ENCODE results near the gene CEP104.

DNA sequence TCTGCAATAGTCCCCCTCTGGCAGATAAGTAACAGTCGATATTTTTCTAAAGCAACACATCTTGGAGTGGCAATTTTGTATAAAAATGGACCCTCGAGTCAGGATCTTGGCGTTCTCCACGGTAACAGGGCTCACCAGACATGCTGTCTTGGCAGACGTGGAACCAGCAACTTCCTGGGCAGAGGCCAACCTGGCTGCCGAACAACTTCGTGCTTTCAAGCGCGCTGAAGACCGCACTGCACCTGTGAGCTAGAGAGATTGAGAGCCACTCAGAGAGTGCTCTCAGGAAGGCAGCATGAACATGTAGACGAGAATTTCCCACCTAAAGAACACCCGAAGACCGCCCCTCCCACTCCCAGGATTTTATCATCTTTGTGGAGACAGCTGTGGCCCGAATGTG is 35.7 kb upstream of the CEP104 start:
- TF ChIP-seq, protein P1, sequence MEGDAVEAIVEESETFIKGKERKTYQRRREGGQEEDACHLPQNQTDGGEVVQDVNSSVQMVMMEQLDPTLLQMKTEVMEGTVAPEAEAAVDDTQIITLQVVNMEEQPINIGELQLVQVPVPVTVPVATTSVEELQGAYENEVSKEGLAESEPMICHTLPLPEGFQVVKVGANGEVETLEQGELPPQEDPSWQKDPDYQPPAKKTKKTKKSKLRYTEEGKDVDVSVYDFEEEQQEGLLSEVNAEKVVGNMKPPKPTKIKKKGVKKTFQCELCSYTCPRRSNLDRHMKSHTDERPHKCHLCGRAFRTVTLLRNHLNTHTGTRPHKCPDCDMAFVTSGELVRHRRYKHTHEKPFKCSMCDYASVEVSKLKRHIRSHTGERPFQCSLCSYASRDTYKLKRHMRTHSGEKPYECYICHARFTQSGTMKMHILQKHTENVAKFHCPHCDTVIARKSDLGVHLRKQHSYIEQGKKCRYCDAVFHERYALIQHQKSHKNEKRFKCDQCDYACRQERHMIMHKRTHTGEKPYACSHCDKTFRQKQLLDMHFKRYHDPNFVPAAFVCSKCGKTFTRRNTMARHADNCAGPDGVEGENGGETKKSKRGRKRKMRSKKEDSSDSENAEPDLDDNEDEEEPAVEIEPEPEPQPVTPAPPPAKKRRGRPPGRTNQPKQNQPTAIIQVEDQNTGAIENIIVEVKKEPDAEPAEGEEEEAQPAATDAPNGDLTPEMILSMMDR (IDR thresholded peaks at IDR 0.05 in 2 of 3, conservative IDR thresholded peaks at IDR 0.05 in 1 of 3; ENCODE audit: control insufficient read depth in 2 of 3, extremely low read depth in 1 of 3, insufficient read depth in 1 of 3, low read depth in 3 of 3, low read length in 3 of 3): no peak
- TF ChIP-seq TARDBP (IDR thresholded peaks at IDR 0.05; ENCODE audit: borderline replicate concordance): no peak
